C4-2B (cell line): ENCODE data around the gene AUTS2.

Source experiments
- H3K27ac ChIP-seq: fragments of 450-650 bp; 2 replicates; pipeline ENCODE4 v1.5.1; 2017
- CTCF ChIP-seq: fragments of 450-650 bp; conservative IDR thresholded peaks from 2 replicates; pipeline ENCODE4 v1.5.1; 2017; ENCODE audit warnings: mild to moderate bottlenecking
- ZFX ChIP-seq: fragments of 450-650 bp; IDR thresholded peaks from 2 replicates; pipeline ENCODE4 v1.6.1; 2017

AUTS2 gene

DNA sequence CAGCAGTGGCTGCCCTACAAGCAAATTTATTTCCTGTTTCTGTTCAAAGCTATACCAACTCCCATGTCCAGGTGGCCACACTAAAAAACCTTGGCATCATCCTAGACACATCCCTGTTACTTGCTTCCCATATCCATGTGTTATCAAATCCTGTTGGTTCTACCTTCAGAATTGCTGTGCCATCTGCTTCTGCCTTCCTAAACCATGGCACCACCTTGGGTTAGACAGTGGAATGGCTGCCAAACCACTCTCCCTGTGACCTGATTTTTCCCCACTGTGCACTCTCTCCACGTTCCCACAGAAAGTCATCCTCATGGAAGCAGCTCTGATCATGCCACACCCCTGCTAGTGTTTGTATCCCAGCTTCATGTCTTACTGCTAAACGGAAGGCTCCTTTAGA, 836.1 kb downstream of the AUTS2 start:
- H3K27ac ChIP-seq: no peak overlapping the region
- TF ChIP-seq CTCF (no peak; the same call in 1 of the 2 replicates), ZFX (no peak)

- TF ChIP-seq ZFX: no peak
- no peak for TF ChIP-seq CTCF
Observed at GRCh38 chr7:70434821-70435220, 836.5 kb downstream of the AUTS2 start.

GRCh38 chr7:70435634-70436033, 837.4 kb downstream of the AUTS2 start:
- H3K27ac ChIP-seq: no peak overlapping the region
- TF ChIP-seq ZFX (no peak), CTCF (no peak)

More at GRCh38 chr7:70434821-70435220, 836.5 kb downstream of the AUTS2 start:
- no peak overlapping the region for H3K27ac ChIP-seq

DNA sequence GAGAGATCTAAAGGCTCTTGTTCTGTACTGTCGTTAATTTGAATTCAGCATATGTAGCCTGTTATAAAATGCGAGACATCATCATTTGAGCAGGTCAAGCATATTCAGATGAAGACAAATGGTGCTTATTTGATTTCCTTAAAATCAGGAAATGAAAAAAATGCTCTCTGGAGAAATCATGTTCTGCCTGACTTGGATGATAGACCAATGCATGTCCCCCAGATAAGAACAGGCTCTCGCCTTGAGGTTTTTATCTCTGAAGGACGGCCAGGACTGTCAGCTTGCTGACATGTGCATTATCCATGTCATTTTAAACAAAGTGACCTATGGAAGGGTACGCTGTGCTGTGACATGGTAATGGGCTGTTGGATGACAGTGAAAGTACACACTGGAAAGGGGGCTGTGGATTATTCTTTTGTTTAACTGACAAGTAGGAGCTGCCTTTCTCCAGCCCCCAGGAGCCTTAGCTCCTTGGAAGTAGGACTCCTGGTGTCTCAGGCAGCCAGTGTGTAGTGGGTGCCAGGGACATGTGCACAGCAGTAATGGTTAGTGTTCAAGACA, 838.6 kb downstream of the AUTS2 start:
- H3K27ac ChIP-seq: no peak overlapping the region
- TF ChIP-seq CTCF (no peak), ZFX (no peak)

DNA sequence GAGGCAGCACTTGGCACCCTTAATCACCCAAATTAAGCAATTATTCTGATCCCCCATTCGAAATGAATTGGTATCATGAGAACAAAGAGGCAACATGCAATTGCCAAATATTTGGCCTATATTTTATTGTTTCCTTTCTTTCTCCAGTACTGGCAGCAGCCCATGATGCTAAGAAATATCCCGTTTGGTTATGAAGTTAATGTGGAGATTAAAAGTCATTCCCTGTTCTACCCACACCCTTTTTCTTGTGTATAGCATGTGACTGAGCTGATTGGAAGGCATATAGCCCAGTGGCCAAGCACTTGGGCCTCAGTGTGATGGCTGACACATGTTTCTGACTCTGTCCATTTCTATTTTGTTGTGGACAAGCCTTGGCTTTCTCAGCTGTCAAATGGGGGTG, 841.4 kb downstream of the AUTS2 start:
- no peak overlapping the region for H3K27ac ChIP-seq
- TF ChIP-seq ZFX: no peak
- TF ChIP-seq CTCF: no peak

DNA sequence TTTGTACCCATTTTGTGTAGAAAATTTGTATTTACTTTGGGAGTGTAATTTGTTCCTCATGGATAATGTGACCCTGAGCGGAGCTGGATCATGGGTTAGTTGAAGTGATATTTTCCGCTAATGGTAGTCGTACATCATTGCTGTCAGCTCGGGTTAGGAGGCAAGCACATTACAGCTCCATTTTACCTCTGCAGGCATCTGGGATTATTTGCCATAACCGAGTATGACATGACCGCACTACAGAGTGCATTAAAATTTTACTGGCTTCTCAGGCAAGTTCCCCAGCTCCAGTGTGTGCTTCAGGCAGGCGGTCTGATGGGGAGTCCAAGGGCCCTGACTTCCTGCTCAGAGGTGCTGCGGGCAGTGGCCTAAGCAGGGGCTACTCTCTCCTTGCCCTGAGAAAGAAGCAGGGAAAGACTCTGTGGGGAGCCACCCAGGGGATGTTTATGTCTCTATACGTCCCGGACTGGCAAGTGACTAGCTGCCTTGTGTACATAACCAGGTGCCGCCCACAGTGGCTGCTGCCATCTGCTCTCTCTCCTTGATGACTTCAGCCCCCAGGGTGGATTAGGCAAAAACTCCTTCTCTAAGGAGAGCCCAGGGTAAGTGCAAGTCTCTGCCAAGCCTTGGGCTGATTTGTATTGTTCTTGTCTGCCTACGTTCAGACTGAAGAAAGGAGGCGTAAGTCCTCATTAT, 848.3 kb downstream of the AUTS2 start:
- H3K27ac ChIP-seq: no peak overlapping the region

More for the DNA sequence above, 848.3 kb downstream of the AUTS2 start:
- TF ChIP-seq ZFX (no peak), CTCF (no peak)
